GM12878 (cell line): Measurements from ENCODE around the gene PRR14L. TPM values are rescaled to one million over a fixed set of nuclear protein-coding genes. Genes with fewer than 3 reads are reported as not detected.

Experiments used
- ATAC-seq: fragments of 200-7000 bp; cut with Tn5 transposase; 3 replicates; pipeline ENCODE4 v1.9.1; 2020; ENCODE audit warnings: mild to moderate bottlenecking, moderate library complexity
- BruUV-seq: library from RNA; stranded (reverse); fragments of 400-500 nt; replicated peaks from 2 replicates; lab custom pipeline; 2021; lab: Mats Ljungman, UMichigan
- CTCF ChIA-PET: fragments of 300-600 bp; sonication (Branson Sonifier 250); formaldehyde crosslinking; extraction: SDS; loops from one replicate; lab custom pipeline; 2021; ENCODE audit warnings: inconsistent platforms; lab: Yijun Ruan, JAX
- POLR2A ChIA-PET: fragments of 350-600 bp; formaldehyde crosslinking; extraction: SDS; loops from one replicate; lab custom pipeline; 2021; ENCODE audit warnings: inconsistent platforms; lab: Charles Lee
- RAD21 ChIA-PET: fragments of 300-600 bp; sonication (Branson Sonifier 250); formaldehyde crosslinking; loops from one replicate; lab custom pipeline; 2023; ENCODE audit warnings: antibody characterized with exemption; ENCODE audit not compliant: unreplicated experiment; lab: Charles Lee
- SMC1A ChIA-PET: fragments of 300-600 bp; sonication (Branson Sonifier 250); formaldehyde crosslinking; loops from one replicate; lab custom pipeline; 2023; ENCODE audit not compliant: unreplicated experiment, uncharacterized antibody; lab: Charles Lee
- DNase-seq: peaks from one replicate; pipeline ENCODE4 v3.0.0-alpha.2; 2011; ENCODE audit warnings: low read depth, low spot score
- FAIRE-seq: peaks from 3 replicates; lab custom pipeline; 2011; peaks lifted over from hg19 to GRCh38; lab: Jason Lieb, UNC
- H2AFZ ChIP-seq: 2 replicates; pipeline ENCODE4 v1.6.0; 2011; ENCODE audit warnings: low read depth, low read length, control low read depth; ENCODE audit not compliant: control insufficient read depth
- H3K27ac ChIP-seq: 2 replicates; pipeline ENCODE4 v1.5.1; 2011; ENCODE audit warnings: control low read depth; ENCODE audit not compliant: control insufficient read depth, insufficient read depth
- H3K27me3 ChIP-seq, 2 experiments: replicated peaks in 1 of 2; 2 replicates each; pipeline versions ENCODE4 v1.6.0 to v1.6.1; 2011; ENCODE audit warnings: low read length in 1 of 2; ENCODE audit not compliant: control insufficient read depth in 2 of 2, insufficient read depth in 2 of 2
- H3K36me3 ChIP-seq, 2 experiments: 2 replicates each; pipeline ENCODE4 v1.5.1; 2011; ENCODE audit warnings: low read length in 1 of 2; ENCODE audit not compliant: control insufficient read depth in 2 of 2, insufficient read depth in 2 of 2
- H3K4me1 ChIP-seq: 2 replicates; pipeline ENCODE4 v1.6.1; 2011; ENCODE audit warnings: mild to moderate bottlenecking, low read length, moderate library complexity, mixed read lengths; ENCODE audit not compliant: control insufficient read depth, insufficient read depth
- H3K4me2 ChIP-seq: 2 replicates; pipeline ENCODE4 v1.6.0; 2011; ENCODE audit warnings: control low read depth; ENCODE audit not compliant: control insufficient read depth, insufficient read depth
- H3K4me3 ChIP-seq: fragments of 200-600 bp; sonication (generic); 2 replicates; pipeline ENCODE4 v1.5.1; 2016
- H3K79me2 ChIP-seq: 2 replicates; pipeline ENCODE4 v1.6.0; 2011; ENCODE audit warnings: low read length; ENCODE audit not compliant: control insufficient read depth, insufficient read depth
- H3K9ac ChIP-seq: 2 replicates; pipeline ENCODE4 v1.8.0; 2011; ENCODE audit warnings: low read length, control low read depth, mixed read lengths; ENCODE audit not compliant: control insufficient read depth, insufficient read depth
- H3K9me3 ChIP-seq: replicated peaks from 3 replicates; pipeline ENCODE4 v1.5.1; 2011; ENCODE audit warnings: mild to moderate bottlenecking, low read length; ENCODE audit not compliant: control insufficient read depth, insufficient read depth
- H4K20me1 ChIP-seq: 2 replicates; pipeline ENCODE4 v1.6.0; 2011; ENCODE audit not compliant: control insufficient read depth, insufficient read depth
- DPF2 ChIP-seq: fragments of 450-650 bp; IDR thresholded peaks from 2 replicates; pipeline ENCODE4 v1.6.1; 2017; ENCODE audit warnings: mild to moderate bottlenecking
- EP300 ChIP-seq, 2 experiments: fragments of 150-350 bp in 1 of 2; IDR thresholded peaks; 2 replicates each; pipeline ENCODE4 v1.6.1; 2011 to 2012; ENCODE audit warnings: low read depth in 2 of 2, low read length in 2 of 2, borderline replicate concordance in 1 of 2, improper control_type of control experiment in 1 of 2, inconsistent platforms in 1 of 2; ENCODE audit not compliant: control insufficient read depth in 1 of 2
- FOS ChIP-seq: IDR thresholded peaks from 3 replicates; pipeline ENCODE4 v1.6.1; 2011; ENCODE audit warnings: borderline replicate concordance; ENCODE audit not compliant: insufficient read length; ENCODE audit errors: extremely low read depth
- GATAD2B ChIP-seq: fragments of 450-650 bp; conservative IDR thresholded peaks from 2 replicates; pipeline ENCODE4 v1.6.1; 2017; ENCODE audit warnings: low read depth, mild to moderate bottlenecking, moderate library complexity
- MYB ChIP-seq: fragments of 150-350 bp; IDR thresholded peaks from 2 replicates; pipeline ENCODE4 v1.6.1; 2014; ENCODE audit warnings: mild to moderate bottlenecking, low read depth, low read length, borderline replicate concordance
- NR2F1 ChIP-seq: fragments of 450-650 bp; conservative IDR thresholded peaks from 2 replicates; pipeline ENCODE4 v1.6.1; 2017; ENCODE audit warnings: mild to moderate bottlenecking
- YBX1 ChIP-seq: fragments of 450-650 bp; IDR thresholded peaks from 2 replicates; pipeline ENCODE4 v1.6.1; 2016; ENCODE audit warnings: antibody characterized with exemption
- WGBS: methylation state at CpG from one replicate; pipeline ENCODE4 v1.1.6; 2016; ENCODE audit warnings: low lambda C conversion rate; ENCODE audit not compliant: insufficient replicate concordance, insufficient coverage; ENCODE audit errors: missing lambda C conversion rate; 5-methylcytosine and 5-hydroxymethylcytosine counted together
- in situ Hi-C: fragments of 300-500 bp; cut with MboI; formaldehyde crosslinking; loops from 9 replicates; pipeline ENCODE4 v1.14.3; 2018; ENCODE audit warnings: mixed read lengths
- intact Hi-C: fragments of 100-400 bp; cut with micrococcal nuclease; formaldehyde crosslinking; loops from one replicate; pipeline ENCODE4 v1.14.2; 2022; ENCODE audit not compliant: unreplicated experiment
- polyA plus RNA-seq, 11 experiments: library from polyadenylated mRNA; depleted of rRNA in 4 of 11; unstranded in 6 of 11; stranded (reverse) in 5 of 11; fragments of >200 nt; fragmentation: Nextera tagmentation in 4 of 11; fragmentation: Illumina TruSeq in 1 of 11; extraction: Ambion mirVana in 4 of 11; extraction: Trizol in 1 of 11; gene quantifications; 1 replicate in 1 of 11; 2 replicates in 10 of 11; pipeline versions ENCODE4 v1.2.1 to v1.2.3, GENCODE V29; 2011 to 2016; ENCODE audit warnings: inconsistent platforms in 2 of 11, missing spikeins in 2 of 11, low read depth in 1 of 11
- total RNA-seq, 4 experiments: library from RNA; depleted of rRNA in 3 of 4; stranded (reverse); fragments of >200 nt in 3 of 4; fragmentation: Illumina TruSeq in 1 of 4; extraction: Trizol in 1 of 4; gene quantifications; 2 replicates each; pipeline versions ENCODE4 v1.2.1 to v1.2.3, GENCODE V29; 2013 to 2021
- TF ChIP-seq, protein P1 (sequence below), 3 experiments: IDR thresholded peaks in 2 of 3; conservative IDR thresholded peaks in 1 of 3; 2 replicates each; pipeline ENCODE4 v1.5.1; 2011; ENCODE audit warnings: low read depth in 3 of 3, low read length in 3 of 3, mild to moderate bottlenecking in 3 of 3, control low read depth in 2 of 3, moderate library complexity in 2 of 3, inconsistent platforms in 1 of 3, mixed read lengths in 1 of 3; ENCODE audit not compliant: control insufficient read depth in 2 of 3, insufficient read depth in 1 of 3; ENCODE audit errors: extremely low read depth in 1 of 3
- TF ChIP-seq, protein P2 (sequence below): IDR thresholded peaks from 2 replicates; pipeline ENCODE4 v1.6.1; 2012; ENCODE audit warnings: low read depth, low read length, improper control_type of control experiment
- TF ChIP-seq, protein P3 (sequence below): IDR thresholded peaks from 2 replicates; pipeline ENCODE4 v1.6.1; 2011; ENCODE audit warnings: low read depth, mild to moderate bottlenecking, low read length, moderate library complexity, borderline replicate concordance; ENCODE audit errors: extremely low read depth
- TF ChIP-seq, protein P4 (sequence below): fragments of 450-650 bp; IDR thresholded peaks from 2 replicates; pipeline ENCODE4 v1.6.1; 2014; ENCODE audit warnings: mild to moderate bottlenecking
- TF ChIP-seq, protein P5 (sequence below): fragments of 450-650 bp; formaldehyde crosslinking; IDR thresholded peaks from 2 replicates; pipeline ENCODE4 v1.5.0; 2022; ENCODE audit warnings: mild to moderate bottlenecking, missing genetic modification characterization

Gene PRR14L
- total and polyA plus RNA-seq, 10 of the 15 experiments (the other 5 are each of a cell fraction or from before 2014, with no cell fraction given), result 4.2 to 49.0 (median 21.4) TPM

DNA sequence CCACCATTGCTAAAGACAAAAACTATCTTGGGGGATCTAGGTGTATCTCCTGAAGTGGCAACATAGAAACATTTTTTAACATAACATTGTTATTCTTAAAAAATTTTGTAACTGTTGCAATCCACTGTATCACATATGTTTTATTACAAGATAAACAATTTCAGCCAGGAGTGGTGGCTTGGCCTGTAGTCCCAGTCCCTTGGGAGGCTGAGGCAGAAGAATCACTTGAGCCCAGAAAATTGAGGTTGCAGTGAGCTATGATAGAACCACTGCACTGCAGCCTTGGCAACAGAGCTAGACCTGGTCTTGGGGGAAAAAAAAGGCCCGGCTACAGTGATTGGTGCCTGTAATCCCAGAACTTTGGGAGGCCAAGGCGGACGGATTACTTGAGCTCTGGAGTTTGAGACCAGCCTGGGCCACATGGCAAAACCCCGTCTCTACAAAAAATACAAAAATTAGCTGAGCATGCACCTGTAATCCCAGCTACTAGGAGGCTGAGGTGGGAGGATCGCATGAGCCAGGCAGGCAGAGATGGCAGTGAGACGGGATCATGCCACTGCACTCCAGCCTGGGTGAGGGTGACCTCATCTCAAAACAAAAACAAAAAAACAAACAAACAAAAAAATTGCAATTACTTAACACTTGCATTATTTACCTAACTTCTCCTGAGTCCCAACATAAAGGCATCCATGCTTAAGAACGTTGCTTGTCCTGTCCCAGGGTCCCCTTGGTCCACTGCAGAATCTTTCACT, 2.3 kb upstream of the PRR14L start:
- no peaks in the 10 kb centered on the region for H3K36me3 ChIP-seq
- H3K4me3 ChIP-seq, result no peak overlapping the region
- WGBS, result 77% methylated on average over 7 of the region's 7 CpGs
- no peak overlapping the region for H3K9ac ChIP-seq
- H3K4me2 ChIP-seq, result no peak overlapping the region
- no peaks in the 10 kb centered on the region for H3K27me3 ChIP-seq
- BruUV-seq, result no TSS peak
- DNase-seq (no peak), FAIRE-seq (no peak), ATAC-seq (no peak)
- ChIA-PET CTCF (interaction anchor here (1.0 to 1.5 kb wide), 4 partner anchors 91 to 261 kb away, joined by 3 to 6 read pairs (median 3); no protein-coding TSS in a partner anchor), RAD21 (no interaction called here), SMC1A (interaction anchor here (1.1 to 1.2 kb wide), 2 partner anchors 99 to 193 kb away, joined by 3 read pairs; no protein-coding TSS in a partner anchor), POLR2A (interaction anchor here (0.8 to 1.7 kb wide), 3 partner anchors 75 to 129 kb away, joined by 3 to 5 read pairs (median 3); partner anchors contain the start of gene PISD)
- peak overlapping the region; percentile 3; the same call in 1 of the 2 replicates for H2AFZ ChIP-seq
- intact Hi-C loops (loop anchor here (5.0 to 10.0 kb wide), 2 partner anchors 87 to 405 kb away; partner anchors contain the start of genes PATZ1 and PISD), in situ Hi-C loops (no loop called here)
- no peaks in the 10 kb centered on the region for H4K20me1 ChIP-seq
- peaks cover 52% of the 10 kb centered on the region for H3K79me2 ChIP-seq
- H3K4me1 ChIP-seq, result peaks cover 20% of the 10 kb centered on the region
- H3K27ac ChIP-seq, result peak overlapping the region; percentile 97
- H3K9me3 ChIP-seq, result no peaks in the 10 kb centered on the region
- TF ChIP-seq NR2F1 (no peak), GATAD2B (no peak), MYB (no peak), EP300 (IDR thresholded peaks at IDR 0.05; ENCODE audit: borderline replicate concordance in 1 of 2, control insufficient read depth in 1 of 2, low read depth in 2 of 2, low read length in 2 of 2) (no peak), FOS (no peak), DPF2 (no peak), YBX1 (no peak)
- TF ChIP-seq, protein P1, sequence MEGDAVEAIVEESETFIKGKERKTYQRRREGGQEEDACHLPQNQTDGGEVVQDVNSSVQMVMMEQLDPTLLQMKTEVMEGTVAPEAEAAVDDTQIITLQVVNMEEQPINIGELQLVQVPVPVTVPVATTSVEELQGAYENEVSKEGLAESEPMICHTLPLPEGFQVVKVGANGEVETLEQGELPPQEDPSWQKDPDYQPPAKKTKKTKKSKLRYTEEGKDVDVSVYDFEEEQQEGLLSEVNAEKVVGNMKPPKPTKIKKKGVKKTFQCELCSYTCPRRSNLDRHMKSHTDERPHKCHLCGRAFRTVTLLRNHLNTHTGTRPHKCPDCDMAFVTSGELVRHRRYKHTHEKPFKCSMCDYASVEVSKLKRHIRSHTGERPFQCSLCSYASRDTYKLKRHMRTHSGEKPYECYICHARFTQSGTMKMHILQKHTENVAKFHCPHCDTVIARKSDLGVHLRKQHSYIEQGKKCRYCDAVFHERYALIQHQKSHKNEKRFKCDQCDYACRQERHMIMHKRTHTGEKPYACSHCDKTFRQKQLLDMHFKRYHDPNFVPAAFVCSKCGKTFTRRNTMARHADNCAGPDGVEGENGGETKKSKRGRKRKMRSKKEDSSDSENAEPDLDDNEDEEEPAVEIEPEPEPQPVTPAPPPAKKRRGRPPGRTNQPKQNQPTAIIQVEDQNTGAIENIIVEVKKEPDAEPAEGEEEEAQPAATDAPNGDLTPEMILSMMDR (IDR thresholded peaks at IDR 0.05 in 2 of 3, conservative IDR thresholded peaks at IDR 0.05 in 1 of 3; ENCODE audit: control insufficient read depth in 2 of 3, extremely low read depth in 1 of 3, insufficient read depth in 1 of 3, low read depth in 3 of 3, low read length in 3 of 3), result no peak
- TF ChIP-seq, protein P2, sequence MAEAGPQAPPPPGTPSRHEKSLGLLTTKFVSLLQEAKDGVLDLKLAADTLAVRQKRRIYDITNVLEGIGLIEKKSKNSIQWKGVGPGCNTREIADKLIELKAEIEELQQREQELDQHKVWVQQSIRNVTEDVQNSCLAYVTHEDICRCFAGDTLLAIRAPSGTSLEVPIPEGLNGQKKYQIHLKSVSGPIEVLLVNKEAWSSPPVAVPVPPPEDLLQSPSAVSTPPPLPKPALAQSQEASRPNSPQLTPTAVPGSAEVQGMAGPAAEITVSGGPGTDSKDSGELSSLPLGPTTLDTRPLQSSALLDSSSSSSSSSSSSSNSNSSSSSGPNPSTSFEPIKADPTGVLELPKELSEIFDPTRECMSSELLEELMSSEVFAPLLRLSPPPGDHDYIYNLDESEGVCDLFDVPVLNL, result no peak
- TF ChIP-seq, protein P3, sequence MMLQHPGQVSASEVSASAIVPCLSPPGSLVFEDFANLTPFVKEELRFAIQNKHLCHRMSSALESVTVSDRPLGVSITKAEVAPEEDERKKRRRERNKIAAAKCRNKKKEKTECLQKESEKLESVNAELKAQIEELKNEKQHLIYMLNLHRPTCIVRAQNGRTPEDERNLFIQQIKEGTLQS, result no peak
- TF ChIP-seq, protein P4, sequence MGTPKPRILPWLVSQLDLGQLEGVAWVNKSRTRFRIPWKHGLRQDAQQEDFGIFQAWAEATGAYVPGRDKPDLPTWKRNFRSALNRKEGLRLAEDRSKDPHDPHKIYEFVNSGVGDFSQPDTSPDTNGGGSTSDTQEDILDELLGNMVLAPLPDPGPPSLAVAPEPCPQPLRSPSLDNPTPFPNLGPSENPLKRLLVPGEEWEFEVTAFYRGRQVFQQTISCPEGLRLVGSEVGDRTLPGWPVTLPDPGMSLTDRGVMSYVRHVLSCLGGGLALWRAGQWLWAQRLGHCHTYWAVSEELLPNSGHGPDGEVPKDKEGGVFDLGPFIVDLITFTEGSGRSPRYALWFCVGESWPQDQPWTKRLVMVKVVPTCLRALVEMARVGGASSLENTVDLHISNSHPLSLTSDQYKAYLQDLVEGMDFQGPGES, result no peak
- TF ChIP-seq, protein P5, sequence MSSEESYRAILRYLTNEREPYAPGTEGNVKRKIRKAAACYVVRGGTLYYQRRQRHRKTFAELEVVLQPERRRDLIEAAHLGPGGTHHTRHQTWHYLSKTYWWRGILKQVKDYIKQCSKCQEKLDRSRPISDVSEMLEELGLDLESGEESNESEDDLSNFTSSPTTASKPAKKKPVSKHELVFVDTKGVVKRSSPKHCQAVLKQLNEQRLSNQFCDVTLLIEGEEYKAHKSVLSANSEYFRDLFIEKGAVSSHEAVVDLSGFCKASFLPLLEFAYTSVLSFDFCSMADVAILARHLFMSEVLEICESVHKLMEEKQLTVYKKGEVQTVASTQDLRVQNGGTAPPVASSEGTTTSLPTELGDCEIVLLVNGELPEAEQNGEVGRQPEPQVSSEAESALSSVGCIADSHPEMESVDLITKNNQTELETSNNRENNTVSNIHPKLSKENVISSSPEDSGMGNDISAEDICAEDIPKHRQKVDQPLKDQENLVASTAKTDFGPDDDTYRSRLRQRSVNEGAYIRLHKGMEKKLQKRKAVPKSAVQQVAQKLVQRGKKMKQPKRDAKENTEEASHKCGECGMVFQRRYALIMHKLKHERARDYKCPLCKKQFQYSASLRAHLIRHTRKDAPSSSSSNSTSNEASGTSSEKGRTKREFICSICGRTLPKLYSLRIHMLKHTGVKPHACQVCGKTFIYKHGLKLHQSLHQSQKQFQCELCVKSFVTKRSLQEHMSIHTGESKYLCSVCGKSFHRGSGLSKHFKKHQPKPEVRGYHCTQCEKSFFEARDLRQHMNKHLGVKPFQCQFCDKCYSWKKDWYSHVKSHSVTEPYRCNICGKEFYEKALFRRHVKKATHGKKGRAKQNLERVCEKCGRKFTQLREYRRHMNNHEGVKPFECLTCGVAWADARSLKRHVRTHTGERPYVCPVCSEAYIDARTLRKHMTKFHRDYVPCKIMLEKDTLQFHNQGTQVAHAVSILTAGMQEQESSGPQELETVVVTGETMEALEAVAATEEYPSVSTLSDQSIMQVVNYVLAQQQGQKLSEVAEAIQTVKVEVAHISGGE (CRISPR knock-in tag), result no peak
